Measurements from ENCODE around the gene GLT1D1.
A peak's percentile ranks its signal among the peaks of the same experiment; 100 is the strongest.

Gene GLT1D1

GRCh38 chr12:128911861-128912260 is 58.6 kb downstream of the GLT1D1 start:
- no peak for DNase-seq

- DNase-seq = peak in 9 of 51 donors; percentile 2 to 34 (median 9)
These were observed 61.8 kb downstream of the GLT1D1 start for GRCh38 chr12:128914908-128915563.

GRCh38 chr12:128916425-128916824 is 63.1 kb downstream of the GLT1D1 start:
- DNase-seq = no peak

- DNase-seq = no peak
These were observed 65.4 kb downstream of the GLT1D1 start for GRCh38 chr12:128918481-128919260.

GRCh38 chr12:128920468-128920867 is 67.2 kb downstream of the GLT1D1 start:
- DNase-seq = peak in 5 of 51 donors; percentile 2 to 23 (median 5)

- no peak for DNase-seq
These were observed 75.1 kb downstream of the GLT1D1 start for GRCh38 chr12:128928361-128928760.

- DNase-seq = no peak
These were observed 75.8 kb downstream of the GLT1D1 start for GRCh38 chr12:128929057-128929456.

- peak in 1 of 51 donors; percentile 5 for DNase-seq
These were observed 77.3 kb downstream of the GLT1D1 start for GRCh38 chr12:128930606-128931005.

- DNase-seq = no peak
These were observed 79.2 kb downstream of the GLT1D1 start for GRCh38 chr12:128932521-128932920.

- DNase-seq = peak in 1 of 51 donors; percentile 20
These were observed 79.8 kb downstream of the GLT1D1 start for GRCh38 chr12:128933039-128933438.

GRCh38 chr12:128933926-128934325 is 80.6 kb downstream of the GLT1D1 start:
- DNase-seq = no peak

GRCh38 chr12:128938886-128939285 is 85.6 kb downstream of the GLT1D1 start:
- no peak for DNase-seq

- DNase-seq = no peak
These were observed 87.0 kb downstream of the GLT1D1 start for GRCh38 chr12:128940090-128940888.

- DNase-seq = no peak
These were observed 87.7 kb downstream of the GLT1D1 start for GRCh38 chr12:128940974-128941373.

- DNase-seq = no peak
These were observed 89.7 kb downstream of the GLT1D1 start for GRCh38 chr12:128942960-128943477.

- no peak for DNase-seq
These were observed 91.7 kb downstream of the GLT1D1 start for GRCh38 chr12:128944956-128945355.

- no peak for DNase-seq
These were observed 93.9 kb downstream of the GLT1D1 start for GRCh38 chr12:128947209-128947608.

- no peak for DNase-seq
These were observed 95.8 kb downstream of the GLT1D1 start for GRCh38 chr12:128949086-128949485.

- no peak for DNase-seq
These were observed 98.2 kb downstream of the GLT1D1 start for GRCh38 chr12:128951448-128951847.

- no peak for DNase-seq
These were observed 103.5 kb downstream of the GLT1D1 start for GRCh38 chr12:128956755-128957154.

GRCh38 chr12:128959901-128960300 is 106.6 kb downstream of the GLT1D1 start:
- no peak for DNase-seq

Measured in hypothalamus (tissue), 51 donors.